Activated CD8-positive, alpha-beta memory T cell treated with anti-CD3 and anti-CD28 coated beads, Interleukin-2, amount 50 U/mL, for 48 hours (primary cell): Measurements from ENCODE around the gene ADCY2.

Experiments
- DNase-seq: peaks from one replicate; pipeline ENCODE4 v3.0.0-alpha.2; 2020

Gene ADCY2

GRCh38 chr5:7446913-7447312, 51.0 kb downstream of the ADCY2 start:
- DNase-seq, result no peak

- DNase-seq, result no peak
Measured at GRCh38 chr5:7453947-7454346, 58.0 kb downstream of the ADCY2 start.

- no peak for DNase-seq
Measured at GRCh38 chr5:7456206-7456605, 60.3 kb downstream of the ADCY2 start.

- no peak for DNase-seq
Measured at GRCh38 chr5:7461371-7461770, 65.4 kb downstream of the ADCY2 start.

GRCh38 chr5:7462758-7463157, 66.8 kb downstream of the ADCY2 start:
- no peak for DNase-seq

- no peak for DNase-seq
Measured at GRCh38 chr5:7464182-7464581, 68.2 kb downstream of the ADCY2 start.

- no peak for DNase-seq
Measured at GRCh38 chr5:7467179-7467578, 71.2 kb downstream of the ADCY2 start.

- no peak for DNase-seq
Measured at GRCh38 chr5:7468742-7469141, 72.8 kb downstream of the ADCY2 start.

- DNase-seq, result no peak
Measured at GRCh38 chr5:7471710-7472109, 75.8 kb downstream of the ADCY2 start.

GRCh38 chr5:7473115-7473514, 77.2 kb downstream of the ADCY2 start:
- DNase-seq, result no peak

GRCh38 chr5:7473668-7474215, 77.8 kb downstream of the ADCY2 start:
- no peak for DNase-seq

- DNase-seq, result no peak
Measured at GRCh38 chr5:7474821-7475403, 79.0 kb downstream of the ADCY2 start.

- no peak for DNase-seq
Measured at GRCh38 chr5:7478459-7478858, 82.5 kb downstream of the ADCY2 start.

- DNase-seq, result no peak
Measured at GRCh38 chr5:7488734-7489133, 92.8 kb downstream of the ADCY2 start.

GRCh38 chr5:7492371-7492770, 96.4 kb downstream of the ADCY2 start:
- no peak for DNase-seq

- DNase-seq, result no peak
Measured at GRCh38 chr5:7493081-7493480, 97.1 kb downstream of the ADCY2 start.

- DNase-seq, result no peak
Measured at GRCh38 chr5:7493622-7494021, 97.7 kb downstream of the ADCY2 start.

GRCh38 chr5:7494481-7495130, 98.7 kb downstream of the ADCY2 start:
- DNase-seq, result no peak

- DNase-seq, result no peak
Measured at GRCh38 chr5:7495131-7495517, 99.2 kb downstream of the ADCY2 start.

GRCh38 chr5:7500256-7500655, 104.3 kb downstream of the ADCY2 start:
- no peak for DNase-seq

GRCh38 chr5:7501061-7501460, 105.1 kb downstream of the ADCY2 start:
- no peak for DNase-seq

- DNase-seq, result no peak
Measured at GRCh38 chr5:7503564-7503963, 107.6 kb downstream of the ADCY2 start.

- DNase-seq, result no peak
Measured at GRCh38 chr5:7515284-7515914, 119.5 kb downstream of the ADCY2 start.

GRCh38 chr5:7516253-7516652, 120.3 kb downstream of the ADCY2 start:
- no peak for DNase-seq
